IMR-90 (cell line): ENCODE results near the gene CHN2. TPM values are rescaled to one million over a fixed set of nuclear protein-coding genes. Genes with fewer than 3 reads are reported as not detected.

Experiments used
- ATAC-seq: fragments of 200-7000 bp; cut with Tn5 transposase; 2 replicates; pipeline ENCODE4 v1.9.1; 2020; ENCODE audit warnings: low read depth, mild to moderate bottlenecking, moderate library complexity
- BruUV-seq: library from RNA; stranded (reverse); fragments of 400-500 nt; replicated peaks from 2 replicates; lab custom pipeline; 2021; lab: Mats Ljungman, UMichigan
- CTCF ChIA-PET: fragments of 300-600 bp; formaldehyde crosslinking; extraction: SDS; loops from one replicate; lab custom pipeline; 2021; ENCODE audit warnings: antibody characterized with exemption; lab: Yijun Ruan, JAX
- POLR2A ChIA-PET: fragments of 300-600 bp; sonication (Branson Sonifier 250); formaldehyde crosslinking; loops from one replicate; lab custom pipeline; 2022; ENCODE audit warnings: antibody characterized with exemption; ENCODE audit not compliant: unreplicated experiment; lab: Charles Lee
- DNase-seq: peaks from one replicate; pipeline ENCODE4 v3.0.0; 2013
- H2AFZ ChIP-seq: replicated peaks from 2 replicates; pipeline ENCODE3; 2013; ENCODE audit warnings: low read length, mild to moderate bottlenecking; ENCODE audit not compliant: poor library complexity
- H2AK5ac ChIP-seq: 2 replicates; pipeline ENCODE4 v1.6.1; 2013; ENCODE audit warnings: low read depth, low read length, inconsistent platforms
- H2AK9ac ChIP-seq: replicated peaks from 2 replicates; pipeline ENCODE3; 2013; ENCODE audit warnings: mild to moderate bottlenecking, low read depth, low read length, moderate library complexity; ENCODE audit not compliant: poor library complexity
- H2BK120ac ChIP-seq: 2 replicates; pipeline ENCODE4 v1.6.1; 2013; ENCODE audit warnings: low read depth, low read length, inconsistent platforms
- H2BK15ac ChIP-seq: 3 replicates; pipeline ENCODE4 v1.6.1; 2013; ENCODE audit warnings: low read depth, low read length, inconsistent platforms
- H2BK20ac ChIP-seq: 2 replicates; pipeline ENCODE4 v1.6.1; 2013; ENCODE audit warnings: low read depth, mild to moderate bottlenecking, inconsistent platforms, low read length, moderate library complexity
- H2BK5ac ChIP-seq: 2 replicates; pipeline ENCODE4 v1.6.1; 2013; ENCODE audit warnings: mild to moderate bottlenecking, low read depth, low read length, inconsistent platforms; ENCODE audit not compliant: poor library complexity, severe bottlenecking
- H3K14ac ChIP-seq: replicated peaks from 2 replicates; pipeline ENCODE4 v1.6.1; 2013; ENCODE audit warnings: low read depth, low read length, inconsistent platforms
- H3K18ac ChIP-seq: 2 replicates; pipeline ENCODE4 v1.6.1; 2013; ENCODE audit warnings: low read depth, low read length, control low read depth
- H3K23ac ChIP-seq: 2 replicates; pipeline ENCODE4 v1.6.1; 2013; ENCODE audit warnings: low read depth, low read length, inconsistent platforms
- H3K27ac ChIP-seq: 2 replicates; pipeline ENCODE4 v1.5.1; 2013; ENCODE audit warnings: mild to moderate bottlenecking, control low read depth, low read length; ENCODE audit not compliant: insufficient read depth
- H3K27me3 ChIP-seq: 2 replicates; pipeline ENCODE4 v1.6.1; 2013; ENCODE audit warnings: low read length; ENCODE audit not compliant: control insufficient read depth, insufficient read depth
- H3K36me3 ChIP-seq: 2 replicates; pipeline ENCODE4 v1.6.1; 2013; ENCODE audit warnings: low read length, mixed read lengths; ENCODE audit not compliant: control insufficient read depth, insufficient read depth
- H3K4ac ChIP-seq: 2 replicates; pipeline ENCODE4 v1.6.1; 2013; ENCODE audit warnings: low read depth, low read length, inconsistent platforms
- H3K4me1 ChIP-seq: 2 replicates; pipeline ENCODE4 v1.6.1; 2013; ENCODE audit warnings: low read length, mixed read lengths; ENCODE audit not compliant: control insufficient read depth, insufficient read depth
- H3K4me2 ChIP-seq: 2 replicates; pipeline ENCODE4 v1.6.1; 2013; ENCODE audit warnings: low read depth, mild to moderate bottlenecking, control low read depth, low read length, moderate library complexity
- H3K4me3 ChIP-seq: 2 replicates; pipeline ENCODE4 v1.5.1; 2013; ENCODE audit warnings: low read depth, mild to moderate bottlenecking, control low read depth, low read length, moderate library complexity; ENCODE audit not compliant: insufficient read depth
- H3K56ac ChIP-seq: 2 replicates; pipeline ENCODE4 v1.6.1; 2013; ENCODE audit warnings: low read length, inconsistent platforms; ENCODE audit not compliant: insufficient read depth; ENCODE audit errors: extremely low read depth
- H3K79me1 ChIP-seq, 2 experiments: 2 replicates each; pipeline ENCODE4 v1.6.1; 2013; ENCODE audit warnings: low read length in 2 of 2, inconsistent platforms in 1 of 2, low read depth in 1 of 2
- H3K9ac ChIP-seq: 2 replicates; pipeline ENCODE4 v1.6.1; 2013; ENCODE audit warnings: low read depth, low read length, control low read depth
- H3K9me1 ChIP-seq: 2 replicates; pipeline ENCODE4 v1.6.1; 2013; ENCODE audit warnings: low read length, inconsistent platforms; ENCODE audit not compliant: insufficient read depth
- H3K9me3 ChIP-seq: 2 replicates; pipeline ENCODE4 v1.6.1; 2013; ENCODE audit warnings: low read length; ENCODE audit not compliant: control insufficient read depth, insufficient read depth
- H4K20me1 ChIP-seq: 2 replicates; pipeline ENCODE4 v1.6.1; 2013; ENCODE audit warnings: low read length, inconsistent platforms; ENCODE audit not compliant: insufficient read depth
- H4K5ac ChIP-seq: 2 replicates; pipeline ENCODE4 v1.6.1; 2013; ENCODE audit warnings: mild to moderate bottlenecking, low read depth, low read length, control low read depth
- H4K8ac ChIP-seq, 2 experiments: 2 replicates each; pipeline ENCODE4 v1.6.1; 2013; ENCODE audit warnings: low read depth in 2 of 2, low read length in 2 of 2, control low read depth in 1 of 2, inconsistent platforms in 1 of 2
- H4K91ac ChIP-seq: 2 replicates; pipeline ENCODE4 v1.6.1; 2013; ENCODE audit warnings: low read depth, low read length, inconsistent platforms; ENCODE audit not compliant: insufficient read depth
- BHLHE40 ChIP-seq: fragments of 150-350 bp; IDR thresholded peaks from 2 replicates; pipeline ENCODE4 v1.6.1; 2016; ENCODE audit warnings: mild to moderate bottlenecking, low read depth, low read length
- MXI1 ChIP-seq: IDR thresholded peaks from 2 replicates; pipeline ENCODE4 v1.6.1; 2012; ENCODE audit warnings: low read depth, mild to moderate bottlenecking, low read length, moderate library complexity, borderline replicate concordance
- SMC3 ChIP-seq: fragments of 150-350 bp; IDR thresholded peaks from 2 replicates; pipeline ENCODE4 v1.6.1; 2016; ENCODE audit warnings: low read depth, mild to moderate bottlenecking, antibody characterized with exemption, low read length, moderate library complexity
- WGBS, 2 experiments: methylation state at CpG; one replicate each; pipeline versions ENCODE4 v1.1.5 to v1.1.7; 2013; ENCODE audit warnings: missing lambda C conversion rate in 2 of 2; ENCODE audit not compliant: insufficient read length in 1 of 2; ENCODE audit errors: extremely low coverage in 2 of 2; 5-methylcytosine and 5-hydroxymethylcytosine counted together
- dilution Hi-C: fragments of 300-500 bp; cut with HindIII; formaldehyde crosslinking; loops from one replicate; pipeline ENCODE4 v1.14.3; 2018; ENCODE audit warnings: low sequenced_read_pairs; ENCODE audit not compliant: unreplicated experiment
- in situ Hi-C: fragments of 300-500 bp; cut with MboI; formaldehyde crosslinking; loops from 3 replicates; pipeline ENCODE4 v1.14.3; 2019; ENCODE audit warnings: low sequenced_read_pairs, inconsistent platforms, mixed read lengths
- intact Hi-C: fragments of 100-400 bp; cut with micrococcal nuclease; formaldehyde crosslinking; loops from 2 replicates; pipeline ENCODE4 v1.10.0; 2022
- polyA plus RNA-seq, 3 experiments: library from polyadenylated mRNA; depleted of rRNA; stranded (reverse); fragments of >200 nt; gene quantifications; 2 replicates each; pipeline ENCODE4 v1.2.3, GENCODE V29; 2012; ENCODE audit warnings: low replicate concordance in 1 of 3
- total RNA-seq: library from RNA; depleted of rRNA; stranded (reverse); fragments of >200 nt; gene quantifications from 2 replicates; pipeline ENCODE4 v1.2.3, GENCODE V29; 2012

Gene CHN2
- total and polyA plus RNA-seq, 2 of the 4 experiments (the other 2 are of a cell fraction), result not detected

DNA sequence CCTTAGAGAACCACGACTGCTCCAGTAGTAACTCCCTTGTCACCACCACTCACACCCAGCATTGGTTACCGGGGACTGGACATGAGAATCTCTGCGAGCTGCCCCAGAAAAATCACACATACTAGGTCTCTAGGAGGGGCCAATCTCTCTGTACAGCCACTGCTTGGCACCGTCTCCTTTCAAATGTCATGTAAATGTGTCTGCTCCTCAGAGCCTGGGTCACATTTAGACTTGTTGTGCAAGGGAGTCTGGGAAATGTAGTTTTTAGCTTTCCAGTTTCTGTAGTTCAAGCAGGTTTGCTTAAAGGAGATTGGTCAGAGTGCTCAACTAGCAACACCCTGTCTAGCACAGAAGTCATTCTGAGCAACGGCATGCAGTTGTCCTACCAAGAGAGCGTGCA lies 60.0 kb downstream of the CHN2 start:
- H3K4me3 ChIP-seq, result no peak overlapping the region
- H4K20me1 ChIP-seq, result no peaks in the 10 kb centered on the region
- no peak for DNase-seq
- TF ChIP-seq SMC3 (no peak), MXI1 (no peak), BHLHE40 (no peak)
- no peaks in the 10 kb centered on the region for H3K9me3 ChIP-seq
- H3K79me1 ChIP-seq, result no peaks in the 10 kb centered on the region
- H2BK120ac ChIP-seq, result no peak overlapping the region
- intact Hi-C loops (no loop called here), dilution Hi-C loops (no loop called here), in situ Hi-C loops (no loop called here)
- H4K5ac ChIP-seq, result no peak overlapping the region
- no peaks in the 10 kb centered on the region for H3K27me3 ChIP-seq
- H3K9ac ChIP-seq, result no peak overlapping the region
- H3K4ac ChIP-seq, result no peak overlapping the region
- no peak overlapping the region for H2BK15ac ChIP-seq
- H3K14ac ChIP-seq, result no peak overlapping the region
- H3K23ac ChIP-seq, result no peak overlapping the region
- POLR2A ChIA-PET, result no interaction called here
- H2AK5ac ChIP-seq, result no peak overlapping the region
- no peak overlapping the region for H2BK5ac ChIP-seq
- H2AFZ ChIP-seq, result no peak overlapping the region
- no peak overlapping the region for H4K91ac ChIP-seq
- no peaks in the 10 kb centered on the region for H3K36me3 ChIP-seq
- no peak overlapping the region for H3K18ac ChIP-seq
- H2BK20ac ChIP-seq, result no peak overlapping the region
- H3K27ac ChIP-seq, result no peak overlapping the region
- H3K9me1 ChIP-seq, result no peaks in the 10 kb centered on the region
- 50% methylated on average over 2 of the region's 6 CpGs; no CpG with 5 or more reads in 1 of the 2 experiments for WGBS, 2 experiments
- H4K8ac ChIP-seq, result no peak overlapping the region
- no peak overlapping the region for H2AK9ac ChIP-seq
- no peak overlapping the region for H3K4me2 ChIP-seq
- CTCF ChIA-PET, result no interaction called here
- no peak overlapping the region for H3K56ac ChIP-seq
- no peak for ATAC-seq
- H3K4me1 ChIP-seq, result no peaks in the 10 kb centered on the region
- BruUV-seq, result no TSS peak
